ENCODE data around the gene IQGAP3. TPM values are rescaled to one million over a fixed set of nuclear protein-coding genes. Genes with fewer than 3 reads are reported as not detected.

IQGAP3 gene
- polyA plus RNA-seq, 3 donors, result 0.03 to 0.24 TPM; not detected in 1

GRCh38 chr1:156551066-156551643, 21.2 kb downstream of the IQGAP3 start:
- intact Hi-C loops (cut with micrococcal nuclease), result loop anchor here (5.0 to 10.0 kb wide), 2 partner anchors 49 to 56 kb away; partner anchors contain the start of gene MEF2D (in 1 of the 2)
- no peak for TF ChIP-seq CTCF (IDR thresholded peaks at IDR 0.05)
- Histone ChIP-seq H4K20me1 (ENCODE audit: insufficient read depth, low read length) (no peaks in the 10 kb centered on the region), H2AFZ (ENCODE audit: insufficient read depth, low read depth, low read length, poor library complexity, severe bottlenecking) (peak overlapping the region; percentile 12), H3K9ac (ENCODE audit: insufficient read depth, low read length, poor library complexity, severe bottlenecking) (no peak overlapping the region), H3K4me2 (replicated peaks; ENCODE audit: extremely low read depth, low read length, poor library complexity, severe bottlenecking) (no peak overlapping the region), H3K9me3 (replicated peaks in 1 of 2; ENCODE audit: control insufficient read depth in 1 of 2, insufficient read depth in 1 of 2, low read length in 2 of 2) (no peaks in the 10 kb centered on the region), H3K4me1 (ENCODE audit: control insufficient read depth in 1 of 2, insufficient read depth in 2 of 2, low read length in 2 of 2) (peaks cover 41 to 45% of the 10 kb centered on the region in 2 donors), H3K4me3 (replicated peaks in 1 of 3; ENCODE audit: low read depth in 2 of 3, low read length in 3 of 3) (no peak overlapping the region), H3K27me3 (ENCODE audit: control insufficient read depth in 2 of 2, insufficient read depth in 2 of 2, low read length in 2 of 2) (no peaks in the 10 kb centered on the region), H3K79me2 (ENCODE audit: insufficient read depth, low read length) (no peaks in the 10 kb centered on the region), H3K36me3 (replicated peaks in 1 of 2; ENCODE audit: control insufficient read depth in 1 of 2, insufficient read depth in 2 of 2, low read length in 2 of 2) (peaks cover 14 to 42% of the 10 kb centered on the region in 2 donors), H3K27ac (ENCODE audit: low read depth in 1 of 2, low read length in 2 of 2) (peak overlapping the region; percentile 3 to 93)
- Mint-ChIP-seq H3K9me3 (peaks cover 0 to 1% (median 0%) of the 10 kb centered on the region in 7 donors), H3K36me3 (peaks cover 27 to 49% of the 10 kb centered on the region in 2 donors), H3K27ac (peak overlapping the region; percentile 79 to 97 (median 90)), H3K27me3 (ENCODE audit: low read depth in 3 of 3) (peaks cover 0 to 2% (median 1%) of the 10 kb centered on the region in 3 donors), H3K4me1 (peaks cover 55% of the 10 kb centered on the region), H3K4me3 (no peak overlapping the region)
- 70% methylated on average over 2 of the region's 3 CpGs for WGBS (ENCODE audit: insufficient coverage)
- DNase-seq, result peak in 1 of 3 donors; percentile 11

GRCh38 chr1:156550346-156550745, 22.0 kb downstream of the IQGAP3 start:
- Histone ChIP-seq H3K4me2 (replicated peaks; ENCODE audit: extremely low read depth, low read length, poor library complexity, severe bottlenecking) (no peak overlapping the region), H3K79me2 (ENCODE audit: insufficient read depth, low read length) (no peaks in the 10 kb centered on the region), H4K20me1 (ENCODE audit: insufficient read depth, low read length) (no peaks in the 10 kb centered on the region), H3K9ac (ENCODE audit: insufficient read depth, low read length, poor library complexity, severe bottlenecking) (no peak overlapping the region), H3K4me1 (ENCODE audit: control insufficient read depth in 1 of 2, insufficient read depth in 2 of 2, low read length in 2 of 2) (peaks cover 41 to 45% of the 10 kb centered on the region in 2 donors), H3K9me3 (replicated peaks in 1 of 2; ENCODE audit: control insufficient read depth in 1 of 2, insufficient read depth in 1 of 2, low read length in 2 of 2) (no peaks in the 10 kb centered on the region), H3K36me3 (replicated peaks in 1 of 2; ENCODE audit: control insufficient read depth in 1 of 2, insufficient read depth in 2 of 2, low read length in 2 of 2) (peaks cover 14 to 43% of the 10 kb centered on the region in 2 donors), H3K27ac (ENCODE audit: low read depth in 1 of 2, low read length in 2 of 2) (no peak overlapping the region), H3K27me3 (ENCODE audit: control insufficient read depth in 2 of 2, insufficient read depth in 2 of 2, low read length in 2 of 2) (no peaks in the 10 kb centered on the region), H2AFZ (ENCODE audit: insufficient read depth, low read depth, low read length, poor library complexity, severe bottlenecking) (no peak overlapping the region), H3K4me3 (replicated peaks in 1 of 3; ENCODE audit: low read depth in 2 of 3, low read length in 3 of 3) (no peak overlapping the region)
- WGBS (ENCODE audit: insufficient coverage), result 82% methylated on average over 5 of the region's 5 CpGs
- H3K4me1 Mint-ChIP-seq, result peaks cover 48% of the 10 kb centered on the region
- H3K36me3 Mint-ChIP-seq, result peaks cover 28 to 52% of the 10 kb centered on the region in 2 donors
- H3K27ac Mint-ChIP-seq, result peak overlapping the region in 3 of 7 donors; percentile 6 to 95 (median 24)
- peaks cover 0 to 1% (median 0%) of the 10 kb centered on the region in 7 donors for H3K9me3 Mint-ChIP-seq
- peaks cover 0 to 2% (median 0%) of the 10 kb centered on the region in 3 donors for H3K27me3 Mint-ChIP-seq (ENCODE audit: low read depth in 3 of 3)
- H3K4me3 Mint-ChIP-seq, result no peak overlapping the region
- DNase-seq, result no peak
- intact Hi-C loops (cut with micrococcal nuclease), result loop anchor here (5.0 to 10.0 kb wide), 2 partner anchors 48 to 56 kb away; partner anchors contain the start of gene MEF2D (in 1 of the 2)
- no peak for TF ChIP-seq CTCF (IDR thresholded peaks at IDR 0.05)
